ENCODE data around the gene SART3.

SART3 gene

DNA sequence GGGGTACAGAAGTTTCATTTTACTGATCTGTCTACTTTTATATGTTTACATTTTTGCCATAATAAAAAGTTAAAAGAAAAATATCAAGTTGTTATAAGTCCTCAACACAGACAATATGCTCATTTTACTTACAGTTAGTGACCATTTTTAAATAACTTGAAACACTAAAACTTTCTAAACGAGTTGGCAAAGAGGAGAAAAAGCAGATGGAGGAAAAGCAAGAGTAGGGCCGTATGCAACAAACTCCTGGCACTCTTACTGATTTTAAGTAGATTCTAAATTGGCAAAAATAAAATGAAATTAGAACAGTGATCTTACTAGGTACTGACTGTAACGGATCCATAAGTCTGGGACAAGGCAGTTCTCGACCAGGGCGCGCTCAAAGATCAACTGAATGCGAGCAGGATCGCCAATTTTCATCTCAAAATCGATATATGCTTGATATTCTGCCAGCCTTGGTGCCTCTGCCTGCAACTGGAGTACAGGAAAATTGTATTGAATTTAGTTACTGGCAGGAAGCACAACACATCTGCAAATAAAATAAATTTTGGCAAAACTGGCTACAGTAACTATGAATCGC is 22.3 kb downstream of the SART3 start:
- Histone ChIP-seq H3K36me3 (peaks cover 75% of the 10 kb centered on the region), H3K4me3 (ENCODE audit: low read depth in 1 of 2, low read length in 1 of 2) (no peak overlapping the region), H3K27ac (no peak overlapping the region), H3K9me3 (no peaks in the 10 kb centered on the region), H3K27me3 (no peaks in the 10 kb centered on the region), H3K4me1 (ENCODE audit: control insufficient read depth in 1 of 2, insufficient read depth in 1 of 2, low read depth in 1 of 2, low read length in 1 of 2) (no peaks in the 10 kb centered on the region)
- TF ChIP-seq, protein P1, sequence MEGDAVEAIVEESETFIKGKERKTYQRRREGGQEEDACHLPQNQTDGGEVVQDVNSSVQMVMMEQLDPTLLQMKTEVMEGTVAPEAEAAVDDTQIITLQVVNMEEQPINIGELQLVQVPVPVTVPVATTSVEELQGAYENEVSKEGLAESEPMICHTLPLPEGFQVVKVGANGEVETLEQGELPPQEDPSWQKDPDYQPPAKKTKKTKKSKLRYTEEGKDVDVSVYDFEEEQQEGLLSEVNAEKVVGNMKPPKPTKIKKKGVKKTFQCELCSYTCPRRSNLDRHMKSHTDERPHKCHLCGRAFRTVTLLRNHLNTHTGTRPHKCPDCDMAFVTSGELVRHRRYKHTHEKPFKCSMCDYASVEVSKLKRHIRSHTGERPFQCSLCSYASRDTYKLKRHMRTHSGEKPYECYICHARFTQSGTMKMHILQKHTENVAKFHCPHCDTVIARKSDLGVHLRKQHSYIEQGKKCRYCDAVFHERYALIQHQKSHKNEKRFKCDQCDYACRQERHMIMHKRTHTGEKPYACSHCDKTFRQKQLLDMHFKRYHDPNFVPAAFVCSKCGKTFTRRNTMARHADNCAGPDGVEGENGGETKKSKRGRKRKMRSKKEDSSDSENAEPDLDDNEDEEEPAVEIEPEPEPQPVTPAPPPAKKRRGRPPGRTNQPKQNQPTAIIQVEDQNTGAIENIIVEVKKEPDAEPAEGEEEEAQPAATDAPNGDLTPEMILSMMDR (IDR thresholded peaks at IDR 0.05): no peak

DNA sequence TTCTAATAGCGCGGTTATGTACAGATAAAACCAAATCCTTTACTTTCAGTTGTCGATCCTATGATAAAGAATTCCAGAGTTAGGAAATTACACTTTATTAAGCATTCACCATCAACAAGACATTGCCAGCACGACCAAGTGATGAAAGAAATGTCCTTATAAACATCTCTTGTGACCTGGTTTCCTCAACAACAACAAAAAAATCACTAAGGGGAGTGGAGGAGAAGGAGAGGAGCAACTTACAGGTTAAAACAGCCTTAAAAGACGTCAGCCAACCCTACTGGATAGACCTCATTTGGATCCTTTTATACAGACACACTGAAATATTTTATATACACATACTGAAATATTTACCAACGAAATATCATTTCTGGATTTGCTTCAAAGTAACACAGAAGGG is 22.8 kb downstream of the SART3 start:
- H3K27ac ChIP-seq: no peak overlapping the region
- TF ChIP-seq, protein P1 (IDR thresholded peaks at IDR 0.05): no peak
- no peak overlapping the region for H3K4me3 ChIP-seq (ENCODE audit: low read depth in 1 of 2, low read length in 1 of 2)
- H3K36me3 ChIP-seq: peaks cover 75% of the 10 kb centered on the region
- no peaks in the 10 kb centered on the region for H3K27me3 ChIP-seq
- H3K4me1 ChIP-seq (ENCODE audit: control insufficient read depth in 1 of 2, insufficient read depth in 1 of 2, low read depth in 1 of 2, low read length in 1 of 2): no peaks in the 10 kb centered on the region
- H3K9me3 ChIP-seq: no peaks in the 10 kb centered on the region

DNA sequence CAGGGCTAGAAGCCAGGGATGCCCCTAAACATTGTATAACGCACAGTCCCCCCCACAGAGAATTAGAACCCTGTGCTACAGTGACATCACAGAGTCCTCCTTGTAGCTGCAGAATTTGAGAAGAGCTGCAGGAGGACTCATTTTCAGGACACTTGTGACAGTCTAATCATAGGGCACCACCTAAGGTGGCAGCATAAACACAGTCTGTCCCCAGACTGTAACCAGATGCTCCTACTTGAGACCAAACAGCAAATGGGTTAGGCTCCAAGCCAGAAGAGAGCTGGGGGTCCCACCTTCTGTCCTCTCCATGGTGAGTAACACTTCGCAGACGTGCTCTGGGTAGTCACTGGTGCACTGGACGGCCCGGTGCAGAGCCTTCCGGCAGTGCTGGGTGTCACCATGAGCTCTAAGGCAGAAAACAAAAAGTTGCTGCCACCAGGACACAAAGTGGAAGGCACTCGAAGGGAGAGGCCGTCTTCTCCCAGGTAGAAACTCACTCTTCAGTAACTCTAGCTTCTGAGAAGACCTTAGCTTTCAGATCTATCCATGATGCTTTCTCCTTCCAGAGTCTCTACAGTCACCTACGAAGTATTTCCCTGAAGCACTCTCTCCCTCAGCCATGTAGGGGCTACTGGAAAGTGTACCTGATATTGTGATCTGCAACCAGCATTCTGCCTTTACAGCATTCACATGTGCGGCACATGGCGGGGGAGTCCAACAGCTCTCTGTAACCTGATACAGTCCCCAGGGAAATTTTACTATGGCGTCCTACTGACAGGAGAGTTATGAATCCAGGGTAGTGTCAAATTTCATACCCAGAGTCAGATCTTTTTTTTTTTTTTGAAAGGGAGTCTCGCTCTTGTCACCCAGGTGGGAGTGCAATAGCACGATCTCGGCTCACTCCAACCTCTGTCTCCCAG is 28.8 kb downstream of the SART3 start:
- Histone ChIP-seq H3K27me3 (no peaks in the 10 kb centered on the region), H3K9me3 (no peaks in the 10 kb centered on the region), H3K27ac (no peak overlapping the region), H3K4me1 (ENCODE audit: control insufficient read depth in 1 of 2, insufficient read depth in 1 of 2, low read depth in 1 of 2, low read length in 1 of 2) (no peaks in the 10 kb centered on the region), H3K4me3 (ENCODE audit: low read depth in 1 of 2, low read length in 1 of 2) (no peak overlapping the region), H3K36me3 (peaks cover 93% of the 10 kb centered on the region)
- TF ChIP-seq, protein P1 (IDR thresholded peaks at IDR 0.05): no peak

DNA sequence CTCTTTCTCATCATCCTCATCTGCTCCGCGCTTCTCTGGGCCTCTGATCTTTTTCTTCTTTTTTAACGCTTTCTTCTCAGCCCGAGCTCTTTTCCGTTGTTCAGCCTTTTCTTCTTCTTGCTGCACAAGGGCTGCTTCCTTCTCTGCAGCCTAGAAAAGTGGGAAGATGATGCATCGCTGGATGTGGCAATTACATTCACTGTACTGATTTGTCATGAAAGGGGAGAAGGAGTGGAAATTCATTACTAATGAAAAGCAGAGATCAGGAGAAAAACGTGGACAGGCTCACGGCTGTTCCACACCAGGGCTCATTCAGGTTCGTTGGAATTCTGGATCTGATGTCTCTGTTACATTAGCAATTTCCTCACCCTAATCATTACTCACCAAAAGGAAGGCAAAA is 30.8 kb downstream of the SART3 start:
- Histone ChIP-seq H3K4me3 (ENCODE audit: low read depth in 1 of 2, low read length in 1 of 2) (no peak overlapping the region), H3K27ac (no peak overlapping the region), H3K36me3 (peaks cover 93% of the 10 kb centered on the region), H3K9me3 (no peaks in the 10 kb centered on the region), H3K4me1 (ENCODE audit: control insufficient read depth in 1 of 2, insufficient read depth in 1 of 2, low read depth in 1 of 2, low read length in 1 of 2) (no peaks in the 10 kb centered on the region), H3K27me3 (no peaks in the 10 kb centered on the region)
- TF ChIP-seq, protein P1 (IDR thresholded peaks at IDR 0.05): no peak

DNA sequence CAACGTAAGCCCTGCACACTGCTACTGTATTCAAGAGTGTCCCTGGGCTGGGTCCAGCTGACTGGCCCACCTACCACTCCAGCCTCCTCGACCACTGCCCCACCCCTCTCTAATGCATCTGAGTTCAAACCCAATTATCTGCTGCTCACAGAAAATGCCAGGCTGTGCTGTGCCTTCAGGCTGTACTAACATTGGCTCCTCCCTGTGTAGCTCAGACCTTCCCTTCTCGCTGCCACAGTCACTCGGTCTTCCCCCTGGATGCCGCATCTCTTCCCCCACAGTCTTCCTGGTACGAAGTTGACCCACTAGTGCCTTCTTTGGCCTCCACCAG is 33.8 kb downstream of the SART3 start:
- H3K36me3 ChIP-seq: peaks cover 95% of the 10 kb centered on the region
- no peaks in the 10 kb centered on the region for H3K27me3 ChIP-seq

More for the DNA sequence above, 33.8 kb downstream of the SART3 start:
- no peaks in the 10 kb centered on the region for H3K9me3 ChIP-seq
- H3K4me3 ChIP-seq (ENCODE audit: low read depth in 1 of 2, low read length in 1 of 2): no peak overlapping the region
- H3K27ac ChIP-seq: no peak overlapping the region
- H3K4me1 ChIP-seq (ENCODE audit: control insufficient read depth in 1 of 2, insufficient read depth in 1 of 2, low read depth in 1 of 2, low read length in 1 of 2): no peaks in the 10 kb centered on the region
- TF ChIP-seq, protein P1 (IDR thresholded peaks at IDR 0.05): no peak
